HTR-8/SVneo (cell line): Measurements from ENCODE around the gene GTF2H1.
"Not testable (repeated sequence)": the region's sequence is repeated elsewhere in the genome, so short reads cannot be mapped to it uniquely, and the experiment has no call there.

Experiments used
- DNase-seq: peaks from one replicate; pipeline ENCODE4 v3.0.0; 2011; ENCODE audit warnings: low spot score, mixed read lengths; ENCODE audit not compliant: insufficient read length
- FAIRE-seq: peaks from 2 replicates; lab custom pipeline; 2011; peaks lifted over from hg19 to GRCh38; lab: Jason Lieb, UNC

The GTF2H1 gene

GRCh38 chr11:18369398-18369797 is 47.0 kb downstream of the GTF2H1 start:
- DNase-seq, result no peak
- no peak for FAIRE-seq

GRCh38 chr11:18371279-18371678 is 48.9 kb downstream of the GTF2H1 start:
- FAIRE-seq (no peak), DNase-seq (no peak)

GRCh38 chr11:18372201-18372600 is 49.8 kb downstream of the GTF2H1 start:
- DNase-seq, result no peak
- no peak for FAIRE-seq

GRCh38 chr11:18374956-18375355 is 52.6 kb downstream of the GTF2H1 start:
- FAIRE-seq, result no peak
- no peak for DNase-seq

DNA sequence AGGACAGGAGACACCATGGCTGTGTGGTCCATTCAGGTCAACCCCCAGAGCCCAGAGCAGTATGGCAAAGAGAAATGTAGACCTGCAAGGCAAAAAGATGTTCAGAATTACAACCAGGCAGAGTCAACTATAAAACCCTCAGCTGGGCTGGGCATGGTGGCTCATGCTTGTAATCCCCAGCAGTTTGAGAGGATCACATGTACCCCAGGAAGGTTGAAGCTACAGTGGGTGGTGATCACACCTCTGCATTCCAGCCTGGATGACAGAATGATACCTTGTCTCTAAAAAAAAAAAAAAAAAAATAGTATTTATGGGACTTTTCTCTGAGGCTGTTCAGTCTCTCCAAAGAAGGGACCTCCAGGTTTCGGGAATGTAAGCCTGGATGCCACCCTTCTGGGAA is 53.6 kb downstream of the GTF2H1 start:
- FAIRE-seq, result no peak
- DNase-seq, result no peak

DNA sequence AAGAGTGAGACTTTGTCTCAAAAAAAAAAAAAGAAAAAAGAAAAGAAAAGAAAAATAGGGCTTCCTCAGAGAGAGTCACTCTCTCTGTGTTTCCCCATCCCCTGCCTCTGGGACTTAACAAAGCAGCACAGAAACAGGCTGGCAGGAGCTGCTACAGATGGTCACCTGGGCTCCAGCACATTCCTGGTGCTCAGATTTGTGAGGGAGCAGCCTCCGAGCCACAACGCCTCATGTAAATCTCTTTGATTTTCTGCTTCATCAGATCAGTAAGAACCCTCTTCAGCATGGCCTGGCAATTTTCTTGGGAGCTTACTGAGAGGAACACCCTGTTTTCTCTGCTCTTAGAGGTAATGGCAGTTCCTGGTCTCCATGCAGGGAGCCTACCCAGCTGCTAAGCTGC is 56.8 kb downstream of the GTF2H1 start:
- FAIRE-seq, result no peak
- no peak for DNase-seq

GRCh38 chr11:18383388-18384156 is 61.2 kb downstream of the GTF2H1 start:
- no peak for FAIRE-seq
- DNase-seq, result peak; percentile 54

- DNase-seq (peak; percentile 71), FAIRE-seq (no peak)
Measured at GRCh38 chr11:18384157-18384641, 61.8 kb downstream of the GTF2H1 start.

- FAIRE-seq (no peak), DNase-seq (no peak)
Measured at GRCh38 chr11:18390088-18390487, 67.7 kb downstream of the GTF2H1 start.

DNA sequence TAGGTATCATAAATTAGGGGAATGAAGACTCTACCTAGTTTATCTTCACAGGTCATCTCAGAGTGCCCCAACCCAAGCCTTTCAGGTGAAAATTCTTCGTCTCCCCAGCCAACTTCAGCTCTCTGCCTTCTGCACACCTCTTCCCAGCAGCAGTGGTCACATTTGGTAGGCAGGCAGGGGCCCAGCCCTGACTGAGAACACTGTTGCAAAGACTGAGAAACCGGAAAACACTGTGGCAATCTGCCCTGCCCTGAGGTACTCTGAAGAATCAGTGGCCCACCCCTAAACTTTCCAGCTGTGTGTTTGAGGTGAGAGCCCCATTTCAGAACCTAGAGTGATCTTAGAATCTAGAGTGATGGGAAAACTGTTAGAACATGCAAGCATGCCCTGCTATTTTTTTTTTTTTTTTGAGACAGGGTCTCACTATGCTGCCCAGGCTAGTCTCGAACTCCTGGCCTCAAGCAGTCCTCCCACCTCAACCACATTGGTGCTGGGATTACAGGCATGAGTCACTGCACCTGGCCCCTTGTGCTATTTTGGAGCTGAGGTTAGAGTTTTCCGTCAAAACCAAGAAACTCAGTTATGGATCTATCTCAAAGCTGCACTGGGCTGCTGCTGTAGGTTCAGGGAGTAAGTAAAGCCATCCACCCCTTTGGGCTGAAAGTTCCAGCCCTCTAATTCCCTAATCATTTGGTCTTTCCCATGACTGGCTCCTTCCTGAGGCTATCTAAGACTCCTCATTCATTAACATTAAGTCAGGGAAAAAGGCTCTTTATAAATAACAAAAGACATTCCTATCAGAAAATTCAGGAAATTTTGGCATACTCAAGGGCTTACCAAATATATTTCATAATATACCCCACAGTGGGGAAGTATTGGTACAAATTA is 70.3 kb downstream of the GTF2H1 start:
- FAIRE-seq (no peak), DNase-seq (no peak)

DNA sequence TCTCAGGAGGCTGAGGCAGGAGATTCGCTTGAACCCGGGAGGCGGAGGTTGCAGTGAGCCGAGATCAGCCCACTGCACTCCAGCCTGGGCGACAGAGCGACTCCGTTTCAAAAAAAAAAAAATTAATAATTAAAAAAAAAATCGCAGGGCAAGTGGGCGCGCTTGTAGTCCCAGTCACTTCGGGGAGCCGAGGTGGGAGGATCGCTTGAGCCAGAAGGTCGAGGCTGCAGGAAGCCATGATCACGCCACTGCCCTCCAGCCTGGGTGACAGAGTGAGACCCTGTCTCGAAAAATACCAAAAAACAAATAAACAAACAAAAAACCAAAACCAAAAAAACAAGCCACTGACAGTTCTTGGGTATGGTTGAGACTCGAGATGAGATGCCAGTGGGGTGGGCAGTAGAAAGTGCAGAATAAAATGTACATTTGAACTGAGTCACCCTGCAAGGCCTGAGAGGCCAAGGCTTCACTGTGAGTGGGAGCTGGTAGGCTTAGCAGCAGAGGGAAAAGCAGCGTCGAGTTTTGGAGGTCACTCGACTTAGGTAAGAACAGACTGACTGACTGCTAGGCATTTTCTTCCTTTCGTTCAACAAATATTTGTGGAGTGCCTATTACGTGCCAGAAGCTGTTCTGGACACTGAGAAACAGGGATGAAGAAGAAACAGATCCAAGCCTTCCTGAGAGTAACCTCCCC is 71.4 kb downstream of the GTF2H1 start:
- FAIRE-seq, result no peak

GRCh38 chr11:18394275-18394927 is 72.0 kb downstream of the GTF2H1 start, which contains the start of gene LDHA:
LDHA (plus strand) TSS chr11:18394563; CDS start chr11:18396843, 2,280 bp downstream.
- DNase-seq, result peak; percentile 93
- peak; percentile 81 for FAIRE-seq

More for the DNA sequence above, 71.4 kb downstream of the GTF2H1 start:
- peak; percentile 27 for DNase-seq

- DNase-seq (no peak), FAIRE-seq (no peak)
Measured at GRCh38 chr11:18394928-18395734, 72.8 kb downstream of the GTF2H1 start.

- DNase-seq (peak; percentile 96), FAIRE-seq (peak; percentile 62)
Measured at GRCh38 chr11:18395735-18396504, 73.6 kb downstream of the GTF2H1 start.

DNA sequence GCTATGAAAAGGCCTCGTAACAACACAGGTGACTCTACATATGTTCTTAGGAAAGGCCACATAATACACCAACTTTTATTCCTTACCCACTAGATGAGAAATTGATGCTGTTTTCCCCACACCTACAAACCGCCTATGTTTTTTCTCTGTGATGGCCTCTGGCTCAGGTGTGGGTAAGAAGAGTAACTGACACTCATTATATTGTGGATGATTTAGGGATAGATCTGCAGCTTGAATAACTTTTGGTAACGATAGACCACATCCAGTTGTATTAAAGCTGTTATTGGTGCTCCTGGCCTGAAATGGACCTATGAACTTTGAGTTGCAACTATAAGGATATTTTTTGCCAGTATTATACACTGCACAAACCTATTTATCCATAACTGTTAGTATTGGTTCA is 75.6 kb downstream of the GTF2H1 start:
- FAIRE-seq (no peak), DNase-seq (no peak)

- not testable (repeated sequence) for DNase-seq, FAIRE-seq
Measured at GRCh38 chr11:18401077-18401476, 78.7 kb downstream of the GTF2H1 start.

DNA sequence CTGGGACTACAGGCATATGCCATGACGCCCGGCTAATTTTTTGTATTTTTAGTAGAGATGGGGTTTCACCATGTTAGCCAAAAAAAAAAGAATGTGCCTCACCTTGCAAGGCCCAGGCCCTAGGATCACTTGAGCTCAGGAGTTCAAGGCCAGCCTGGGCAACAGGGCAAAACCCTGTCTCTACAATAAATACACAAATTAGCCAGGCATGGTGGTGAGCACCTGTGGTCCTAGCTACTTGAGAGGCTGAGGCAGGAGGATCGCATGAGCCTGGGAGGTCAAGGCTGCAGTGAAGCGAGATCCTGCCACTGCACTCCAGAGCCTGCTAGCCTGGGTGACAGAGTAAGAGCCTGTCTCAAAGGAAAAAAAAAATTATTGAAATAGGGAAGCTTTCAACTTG is 81.7 kb downstream of the GTF2H1 start:
- no peak for FAIRE-seq
- no peak for DNase-seq

GRCh38 chr11:18407400-18407799 is 85.0 kb downstream of the GTF2H1 start:
- DNase-seq, FAIRE-seq: not testable (repeated sequence)
